B cell (primary cell): ENCODE measurements around the gene STYK1. TPM values are rescaled to one million over a fixed set of nuclear protein-coding genes. Genes with fewer than 3 reads are reported as not detected.

Source experiments
- ATAC-seq: fragments of 200-7000 bp; cut with Tn5 transposase; one replicate; pipeline ENCODE4 v1.10.0; 2021; ENCODE audit warnings: low read depth, mild to moderate bottlenecking, moderate number of reproducible peaks, moderate library complexity
- CTCF ChIA-PET: fragments of 350-600 bp; sonication (Branson Sonifier 250); formaldehyde crosslinking; loops from one replicate; lab custom pipeline; 2021; ENCODE audit warnings: antibody characterized with exemption, inconsistent platforms; lab: Charles Lee
- POLR2A ChIA-PET: fragments of 350-600 bp; sonication (Branson Sonifier 250); formaldehyde crosslinking; loops from one replicate; lab custom pipeline; 2021; ENCODE audit warnings: antibody characterized with exemption; lab: Charles Lee
- DNase-seq: peaks from one replicate; pipeline ENCODE4 v3.0.0; 2013
- H2AFZ ChIP-seq: 2 replicates; pipeline ENCODE4 v1.6.1; 2012; ENCODE audit warnings: mild to moderate bottlenecking, low read depth, low read length; ENCODE audit not compliant: insufficient read depth, poor library complexity, severe bottlenecking
- H3K27ac ChIP-seq, 2 donors: 1 replicate in 1 of 2; 2 replicates in 1 of 2; pipeline ENCODE4 v1.5.1; 2012 to 2013; ENCODE audit warnings: low read length in 2 of 2, mild to moderate bottlenecking in 2 of 2, moderate library complexity in 1 of 2
- H3K27me3 ChIP-seq, 4 experiments: fragments of 200-600 bp in 1 of 4; sonication (generic) in 1 of 4; replicated peaks in 1 of 4; 1 replicate in 2 of 4; 2 replicates in 2 of 4; pipeline versions ENCODE4 v1.6.1 to v1.7.0; 2013 to 2016; ENCODE audit warnings: low read length in 3 of 4, mild to moderate bottlenecking in 2 of 4, mixed read lengths in 1 of 4, moderate library complexity in 1 of 4; ENCODE audit not compliant: insufficient read depth in 4 of 4, control insufficient read depth in 3 of 4; ENCODE audit errors: control extremely low read depth in 1 of 4
- H3K36me3 ChIP-seq, 2 experiments: replicated peaks in 1 of 2; 1 replicate in 1 of 2; 2 replicates in 1 of 2; pipeline versions ENCODE4 v1.6.1 to v1.7.1; 2013; ENCODE audit warnings: low read length in 1 of 2; ENCODE audit not compliant: insufficient read depth in 2 of 2, control insufficient read depth in 1 of 2; ENCODE audit errors: control extremely low read depth in 1 of 2, extremely low read depth in 1 of 2
- H3K4me1 ChIP-seq, 2 donors: fragments of 200-600 bp in 1 of 2; sonication (generic) in 1 of 2; 1 replicate in 1 of 2; 2 replicates in 1 of 2; pipeline versions ENCODE4 v1.5.1 to v1.6.1; 2013 to 2017; ENCODE audit warnings: low read length in 2 of 2; ENCODE audit not compliant: control insufficient read depth in 2 of 2, insufficient read depth in 2 of 2
- H3K4me2 ChIP-seq: replicated peaks from 2 replicates; pipeline ENCODE3; 2012; ENCODE audit warnings: mild to moderate bottlenecking, low read depth, low read length; ENCODE audit not compliant: poor library complexity, severe bottlenecking
- H3K4me3 ChIP-seq, 5 experiments: fragments of 200-600 bp in 1 of 5; sonication (generic) in 1 of 5; 1 replicate in 3 of 5; 2 replicates in 2 of 5; pipeline versions ENCODE4 v1.5.1 to v1.7.0; 2011 to 2016; ENCODE audit warnings: low read length in 4 of 5, mild to moderate bottlenecking in 4 of 5, low read depth in 2 of 5, control low read depth in 1 of 5, moderate library complexity in 1 of 5; ENCODE audit not compliant: insufficient read depth in 1 of 5; ENCODE audit errors: control extremely low read depth in 1 of 5, extremely low read depth in 1 of 5
- H3K79me2 ChIP-seq: fragments of 200-600 bp; sonication (generic); one replicate; pipeline ENCODE4 v1.6.0; 2016; ENCODE audit warnings: low read length; ENCODE audit not compliant: control insufficient read depth, insufficient read depth
- H3K9ac ChIP-seq: fragments of 200-600 bp; sonication (generic); 2 replicates; pipeline ENCODE4 v1.6.1; 2017; ENCODE audit warnings: mild to moderate bottlenecking, low read length, moderate library complexity
- H3K9me3 ChIP-seq, 3 donors: one replicate each; pipeline versions ENCODE4 v1.6.1 to v1.7.1; 2013; ENCODE audit warnings: low read length in 2 of 3; ENCODE audit not compliant: control insufficient read depth in 2 of 3, insufficient read depth in 1 of 3; ENCODE audit errors: control extremely low read depth in 1 of 3
- H4K20me1 ChIP-seq: 2 replicates; pipeline ENCODE4 v1.6.0; 2012; ENCODE audit warnings: mild to moderate bottlenecking, low read length; ENCODE audit not compliant: insufficient read depth, control insufficient read depth, poor library complexity, severe bottlenecking
- H3K27ac Mint-ChIP-seq: one replicate; pipeline ENCODE4 v1.8.0; 2021; ENCODE audit warnings: mixed read lengths
- H3K27me3 Mint-ChIP-seq: one replicate; pipeline ENCODE4 v1.8.0; 2021; ENCODE audit warnings: mixed read lengths
- H3K4me1 Mint-ChIP-seq: one replicate; pipeline ENCODE4 v1.8.0; 2021; ENCODE audit warnings: mixed read lengths
- H3K4me3 Mint-ChIP-seq: one replicate; pipeline ENCODE4 v1.8.0; 2021; ENCODE audit warnings: mixed read lengths
- H3K9me3 Mint-ChIP-seq: one replicate; pipeline ENCODE4 v1.8.0; 2022; ENCODE audit warnings: mixed read lengths; ENCODE audit not compliant: insufficient read depth
- EZH2 ChIP-seq: IDR thresholded peaks from 2 replicates; pipeline ENCODE4 v1.6.1; 2012; ENCODE audit warnings: borderline replicate concordance, low read depth, mild to moderate bottlenecking, moderate library complexity, low read length; ENCODE audit not compliant: insufficient read depth, poor library complexity, severe bottlenecking
- WGBS: methylation state at CpG from one replicate; pipeline ENCODE4 v1.1.5; 2013; ENCODE audit warnings: missing lambda C conversion rate; ENCODE audit not compliant: insufficient coverage; 5-methylcytosine and 5-hydroxymethylcytosine counted together
- intact Hi-C: fragments of 100-400 bp; cut with micrococcal nuclease; formaldehyde crosslinking; loops from one replicate; pipeline ENCODE4 v1.10.0; 2022
- polyA plus RNA-seq: library from polyadenylated mRNA; depleted of rRNA; stranded (reverse); fragments of >200 nt; gene quantifications from 2 replicates; pipeline ENCODE4 v1.2.3, GENCODE V29; 2012
- total RNA-seq, 2 donors: library from RNA; stranded (reverse); fragments of 120-200 nt in 1 of 2; gene quantifications; 1 replicate in 1 of 2; 2 replicates in 1 of 2; pipeline versions ENCODE4 v1.2.3 to v1.2.4, GENCODE V29; 2013 to 2022
- TF ChIP-seq, protein P1 (sequence below): fragments of 200-600 bp; IDR thresholded peaks from one replicate; pipeline ENCODE4 v1.8.0; 2022; ENCODE audit warnings: antibody characterized with exemption, mild to moderate bottlenecking

Gene STYK1
- total and polyA plus RNA-seq, 2 donors (not counting 1 experiment from before 2014, with no cell fraction given) = not detected

- Histone ChIP-seq H3K4me2 (no peak overlapping the region), H3K9me3 (no peaks in the 10 kb centered on the region), H3K4me1 (no peaks in the 10 kb centered on the region), H3K27me3 (peaks cover 0 to 4% (median 0%) of the 10 kb centered on the region in 4 experiments), H2AFZ (no peak overlapping the region), H3K27ac (no peak overlapping the region), H3K79me2 (no peaks in the 10 kb centered on the region), H4K20me1 (no peaks in the 10 kb centered on the region), H3K4me3 (no peak overlapping the region), H3K9ac (no peak overlapping the region), H3K36me3 (no peaks in the 10 kb centered on the region)
- ChIA-PET POLR2A (no interaction called here), CTCF (no interaction called here)
- H3K27me3 Mint-ChIP-seq = peaks cover 49% of the 10 kb centered on the region
- no peak for TF ChIP-seq EZH2
- TF ChIP-seq, protein P1, sequence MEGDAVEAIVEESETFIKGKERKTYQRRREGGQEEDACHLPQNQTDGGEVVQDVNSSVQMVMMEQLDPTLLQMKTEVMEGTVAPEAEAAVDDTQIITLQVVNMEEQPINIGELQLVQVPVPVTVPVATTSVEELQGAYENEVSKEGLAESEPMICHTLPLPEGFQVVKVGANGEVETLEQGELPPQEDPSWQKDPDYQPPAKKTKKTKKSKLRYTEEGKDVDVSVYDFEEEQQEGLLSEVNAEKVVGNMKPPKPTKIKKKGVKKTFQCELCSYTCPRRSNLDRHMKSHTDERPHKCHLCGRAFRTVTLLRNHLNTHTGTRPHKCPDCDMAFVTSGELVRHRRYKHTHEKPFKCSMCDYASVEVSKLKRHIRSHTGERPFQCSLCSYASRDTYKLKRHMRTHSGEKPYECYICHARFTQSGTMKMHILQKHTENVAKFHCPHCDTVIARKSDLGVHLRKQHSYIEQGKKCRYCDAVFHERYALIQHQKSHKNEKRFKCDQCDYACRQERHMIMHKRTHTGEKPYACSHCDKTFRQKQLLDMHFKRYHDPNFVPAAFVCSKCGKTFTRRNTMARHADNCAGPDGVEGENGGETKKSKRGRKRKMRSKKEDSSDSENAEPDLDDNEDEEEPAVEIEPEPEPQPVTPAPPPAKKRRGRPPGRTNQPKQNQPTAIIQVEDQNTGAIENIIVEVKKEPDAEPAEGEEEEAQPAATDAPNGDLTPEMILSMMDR = no peak
- H3K4me1 Mint-ChIP-seq = no peaks in the 10 kb centered on the region
- H3K4me3 Mint-ChIP-seq = no peak overlapping the region
- H3K27ac Mint-ChIP-seq = no peak overlapping the region
- ATAC-seq = no peak
- no peaks in the 10 kb centered on the region for H3K9me3 Mint-ChIP-seq
- intact Hi-C loops = no loop called here
- no peak for DNase-seq
Observed at GRCh38 chr12:10623131-10623530, 50.7 kb downstream of the STYK1 start.

DNA sequence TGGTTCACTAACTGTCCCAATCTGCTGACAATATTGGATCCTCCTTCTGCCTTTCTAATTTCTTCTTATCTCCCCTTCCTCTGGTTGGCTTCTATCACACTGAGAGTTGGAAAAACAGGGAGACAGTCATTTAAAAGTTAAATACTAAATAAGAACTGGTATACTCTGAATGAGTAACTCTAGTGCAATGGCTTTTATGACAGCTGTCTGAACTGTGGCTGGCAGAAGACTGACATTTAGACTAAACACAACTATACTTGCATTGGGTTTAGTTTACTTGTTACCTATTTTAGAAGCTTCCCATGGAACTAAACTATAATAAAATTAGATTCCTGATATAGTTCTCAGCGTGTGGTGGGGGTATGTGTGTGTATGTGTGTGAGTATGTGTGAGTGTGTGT is 52.6 kb downstream of the STYK1 start:
- H3K27me3 Mint-ChIP-seq = peaks cover 42% of the 10 kb centered on the region

More for the DNA sequence above, 52.6 kb downstream of the STYK1 start:
- intact Hi-C loops = no loop called here
- Histone ChIP-seq H3K4me1 (no peaks in the 10 kb centered on the region), H3K36me3 (no peaks in the 10 kb centered on the region), H3K27ac (no peak overlapping the region), H3K9ac (no peak overlapping the region), H3K4me3 (no peak overlapping the region), H3K27me3 (no peaks in the 10 kb centered on the region), H2AFZ (no peak overlapping the region), H3K4me2 (no peak overlapping the region), H3K9me3 (no peaks in the 10 kb centered on the region), H3K79me2 (no peaks in the 10 kb centered on the region), H4K20me1 (no peaks in the 10 kb centered on the region)
- ChIA-PET CTCF (no interaction called here), POLR2A (no interaction called here)
- no peak for TF ChIP-seq EZH2
- TF ChIP-seq, protein P1 = no peak
- no CpG with 5 or more reads among the region's 1 CpG for WGBS
- Mint-ChIP-seq H3K27ac (no peak overlapping the region), H3K4me1 (no peaks in the 10 kb centered on the region), H3K4me3 (no peak overlapping the region), H3K9me3 (no peaks in the 10 kb centered on the region)
- DNase-seq = no peak
- ATAC-seq = no peak
